Sigmoid colon (tissue), 7 donors: ENCODE data around the gene METTL25. TPM values are rescaled to one million over a fixed set of nuclear protein-coding genes. Genes with fewer than 3 reads are reported as not detected.

ENCODE experiments used
- DNase-seq: peaks from one replicate; pipeline ENCODE4 v3.0.0-alpha.2; 2019
- H3K27ac ChIP-seq, 4 donors: fragments of 200-600 bp; sonication (generic); one replicate each; pipeline ENCODE4 v1.5.1; 2016 to 2019; ENCODE audit warnings: mild to moderate bottlenecking in 1 of 4
- H3K27me3 ChIP-seq, 3 donors: fragments of 200-600 bp; sonication (generic); one replicate each; pipeline ENCODE4 v1.5.1; 2019; ENCODE audit warnings: mild to moderate bottlenecking in 1 of 3
- H3K36me3 ChIP-seq, 4 donors: fragments of 200-600 bp; sonication (generic); one replicate each; pipeline ENCODE4 v1.5.1; 2016 to 2019
- H3K4me1 ChIP-seq, 4 donors: fragments of 200-600 bp; sonication (generic); one replicate each; pipeline ENCODE4 v1.5.1; 2017 to 2019
- H3K4me3 ChIP-seq, 4 donors: fragments of 200-600 bp; sonication (generic); one replicate each; pipeline ENCODE4 v1.5.1; 2017 to 2019; ENCODE audit warnings: mild to moderate bottlenecking in 2 of 4, moderate library complexity in 1 of 4
- H3K9me3 ChIP-seq, 4 donors: fragments of 200-600 bp in 3 of 4; sonication (generic) in 3 of 4; one replicate each; pipeline versions ENCODE4 v1.5.1 to v1.6.1; 2013 to 2019
- CTCF ChIP-seq, 4 experiments: fragments of 450-650 bp in 3 of 4; fragments of 200-600 bp in 1 of 4; IDR thresholded peaks; one replicate each; pipeline ENCODE4 v1.5.1; 2016 to 2019; ENCODE audit warnings: antibody characterized with exemption in 4 of 4, mild to moderate bottlenecking in 3 of 4, moderate library complexity in 2 of 4
- EP300 ChIP-seq, 4 donors: sonication (generic); formaldehyde crosslinking; IDR thresholded peaks; one replicate each; pipeline ENCODE4 v1.6.1; 2017; ENCODE audit warnings: antibody characterized with exemption in 4 of 4
- POLR2A ChIP-seq, 2 donors: fragments of 450-650 bp; IDR thresholded peaks; one replicate each; pipeline ENCODE4 v1.6.1; 2016; ENCODE audit warnings: antibody characterized with exemption in 2 of 2, mild to moderate bottlenecking in 2 of 2, moderate library complexity in 2 of 2
- POLR2AphosphoS5 ChIP-seq, 4 donors: sonication (generic); formaldehyde crosslinking; IDR thresholded peaks; one replicate each; pipeline ENCODE4 v1.6.1; 2017; ENCODE audit warnings: antibody characterized with exemption in 4 of 4
- WGBS, 2 donors: extraction: QIAGEN DNeasy Blood & Tissue Kit; methylation state at CpG; one replicate each; pipeline ENCODE4 v1.1.7; 2013; 5-methylcytosine and 5-hydroxymethylcytosine counted together
- intact Hi-C: fragments of 100-400 bp; cut with DNase I; formaldehyde crosslinking; loops from one replicate; pipeline ENCODE4 v1.15.1; 2023
- polyA plus RNA-seq, 3 donors: library from polyadenylated mRNA; stranded (reverse); fragments of 200-250 nt; gene quantifications; one replicate each; pipeline ENCODE4 v1.2.3, GENCODE V29; 2013
- total RNA-seq, 4 donors: library from RNA; depleted of rRNA; stranded (reverse); fragments of >200 nt; gene quantifications; one replicate each; pipeline ENCODE4 v1.1.0, GENCODE V29; 2016
- donor health status: healthy with polysubstance abuse.
- donor health status: Bipolar disorder and iron deficiency.
- donor health status: healthy.

METTL25 gene
- total RNA-seq (10 to 100 TPM; 22.7 to 59.9 (median 41.8) TPM), polyA plus RNA-seq (1 to 10 TPM; 3.9 to 6.6 (median 4.6) TPM)

- Histone ChIP-seq H3K9me3 (no peaks in the 10 kb centered on the region), H3K27ac (peak within 1 kb of the TSS; percentile 85 to 93 (median 88)), H3K4me3 (peak within 1 kb of the TSS; percentile 63 to 88 (median 70)), H3K36me3 (peaks cover 0 to 34% (median 6%) of the 10 kb centered on the region in 4 donors), H3K27me3 (no peaks in the 10 kb centered on the region), H3K4me1 (peaks cover 0 to 51% (median 35%) of the 10 kb centered on the region in 4 donors)
- WGBS, 2 donors, result 0% methylated on average over 61 of the region's 61 CpGs
- intact Hi-C loops, result loop anchor here (10.0 kb wide), 1 partner anchor 1944 kb away; no protein-coding TSS in a partner anchor
- DNase-seq, result peak; percentile 98
- TF ChIP-seq EP300 (IDR thresholded peaks at IDR 0.05) (peak in 1 of 4 donors; percentile 69), POLR2A (IDR thresholded peaks at IDR 0.05) (peak; percentile 45 to 67), CTCF (IDR thresholded peaks at IDR 0.05) (peak; percentile 94 to 100 (median 98)), POLR2AphosphoS5 (IDR thresholded peaks at IDR 0.05) (peak; percentile 92 to 96 (median 94))
Observed at GRCh38 chr12:82358200-82359114, at the start of gene METTL25, which contains the start of gene CCDC59. TSS of gene METTL25 (plus strand) at chr12:82358529. CDS start at chr12:82358566, 37 bp downstream. TSS of gene CCDC59 (minus strand) at chr12:82358387. CDS start at chr12:82358376, 11 bp downstream.

DNA sequence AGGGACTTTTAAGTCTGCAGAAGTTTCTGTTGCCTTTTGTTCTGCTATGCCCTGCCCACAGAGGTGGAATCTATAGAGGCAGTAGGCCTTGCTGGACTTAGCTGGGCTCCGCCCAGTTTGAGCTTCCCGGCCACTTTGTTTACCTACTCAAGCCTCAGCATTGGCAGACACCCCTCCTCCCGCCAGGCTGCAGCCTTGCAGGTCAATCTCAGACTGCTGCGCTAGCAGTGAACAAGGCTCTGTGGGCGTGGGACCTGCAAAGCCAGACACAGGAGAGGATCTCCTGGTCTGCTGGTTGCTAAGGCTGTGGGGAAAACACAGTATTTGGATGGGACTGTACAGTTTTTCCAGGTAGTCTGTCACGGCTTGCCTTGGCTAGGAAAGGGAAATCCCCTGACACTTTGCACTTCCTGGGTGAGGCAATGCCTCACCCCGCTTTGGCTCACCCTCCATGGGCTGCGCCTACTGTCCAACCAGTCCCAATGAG is 43.9 kb upstream of the METTL25 start:
- H3K27ac ChIP-seq, result no peak overlapping the region
- DNase-seq, result no peak
- no peaks in the 10 kb centered on the region for H3K27me3 ChIP-seq
- no peak for TF ChIP-seq EP300 (IDR thresholded peaks at IDR 0.05)
- no peak for TF ChIP-seq POLR2A (IDR thresholded peaks at IDR 0.05)
- TF ChIP-seq POLR2AphosphoS5 (IDR thresholded peaks at IDR 0.05), result no peak
- no peak for TF ChIP-seq CTCF (IDR thresholded peaks at IDR 0.05)
- WGBS, 2 donors, result 12 to 38% methylated on average over 8 of the region's 8 CpGs
- H3K4me1 ChIP-seq, result no peaks in the 10 kb centered on the region
- no peaks in the 10 kb centered on the region for H3K9me3 ChIP-seq
- H3K4me3 ChIP-seq, result no peak overlapping the region
- no peaks in the 10 kb centered on the region for H3K36me3 ChIP-seq
- intact Hi-C loops, result no loop called here

GRCh38 chr12:82319276-82319675 is 39.1 kb upstream of the METTL25 start:
- Histone ChIP-seq H3K4me1 (no peaks in the 10 kb centered on the region), H3K36me3 (no peaks in the 10 kb centered on the region), H3K9me3 (no peaks in the 10 kb centered on the region), H3K4me3 (no peak overlapping the region), H3K27ac (no peak overlapping the region), H3K27me3 (no peaks in the 10 kb centered on the region)
- no peak for DNase-seq
- TF ChIP-seq CTCF (IDR thresholded peaks at IDR 0.05) (no peak), EP300 (IDR thresholded peaks at IDR 0.05) (no peak), POLR2A (IDR thresholded peaks at IDR 0.05) (no peak), POLR2AphosphoS5 (IDR thresholded peaks at IDR 0.05) (no peak)
- WGBS, 2 donors, result 67 to 84% methylated on average over 1 of the region's 1 CpG
- intact Hi-C loops, result no loop called here

GRCh38 chr12:82325540-82326336 is 32.6 kb upstream of the METTL25 start:
- no peak overlapping the region for H3K4me3 ChIP-seq
- intact Hi-C loops, result loop anchor here (5.0 kb wide), 1 partner anchor 678 kb away; no protein-coding TSS in a partner anchor
- 15 to 52% methylated on average over 4 of the region's 4 CpGs for WGBS, 2 donors
- no peaks in the 10 kb centered on the region for H3K36me3 ChIP-seq
- H3K4me1 ChIP-seq, result no peaks in the 10 kb centered on the region
- no peaks in the 10 kb centered on the region for H3K9me3 ChIP-seq
- no peak overlapping the region for H3K27ac ChIP-seq
- H3K27me3 ChIP-seq, result no peaks in the 10 kb centered on the region
- DNase-seq, result no peak
- TF ChIP-seq CTCF (IDR thresholded peaks at IDR 0.05) (no peak), POLR2A (IDR thresholded peaks at IDR 0.05) (no peak), EP300 (IDR thresholded peaks at IDR 0.05) (no peak), POLR2AphosphoS5 (IDR thresholded peaks at IDR 0.05) (no peak)
